GM12892 (cell line): Measurements from ENCODE around the gene TSHZ1.

ENCODE experiments used
- POLR2A ChIP-seq: IDR thresholded peaks from 2 replicates; pipeline ENCODE4 v1.6.1; 2011; ENCODE audit warnings: low read depth, low read length, control low read depth
- POLR2AphosphoS5 ChIP-seq: IDR thresholded peaks from 2 replicates; pipeline ENCODE4 v1.6.1; 2011; ENCODE audit warnings: low read depth, low read length, control low read depth
- TAF1 ChIP-seq: IDR thresholded peaks from 2 replicates; pipeline ENCODE4 v1.6.1; 2011; ENCODE audit warnings: low read depth, mild to moderate bottlenecking, control low read depth, low read length, borderline replicate concordance

DNA sequence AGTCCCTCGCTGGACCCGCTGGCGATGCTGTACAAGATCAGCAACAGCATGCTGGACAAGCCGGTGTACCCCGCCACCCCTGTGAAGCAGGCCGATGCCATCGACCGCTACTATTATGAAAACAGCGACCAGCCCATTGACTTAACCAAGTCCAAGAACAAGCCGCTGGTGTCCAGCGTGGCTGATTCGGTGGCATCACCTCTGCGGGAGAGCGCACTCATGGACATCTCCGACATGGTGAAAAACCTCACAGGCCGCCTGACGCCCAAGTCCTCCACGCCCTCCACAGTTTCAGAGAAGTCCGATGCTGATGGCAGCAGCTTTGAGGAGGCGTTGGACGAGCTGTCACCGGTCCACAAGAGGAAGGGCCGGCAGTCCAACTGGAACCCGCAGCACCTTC, 77.1 kb downstream of the TSHZ1 start:
- TF ChIP-seq POLR2A (no peak), POLR2AphosphoS5 (no peak), TAF1 (no peak)
